SK-N-SH (cell line): Measurements from ENCODE around the gene NFX1. TPM values are rescaled to one million over a fixed set of nuclear protein-coding genes. Genes with fewer than 3 reads are reported as not detected.

Experiments used
- CTCF ChIA-PET: fragments of 300-600, 350-600 bp; formaldehyde crosslinking; extraction: SDS; loops from one replicate; lab custom pipeline; 2021; lab: Yijun Ruan, JAX
- POLR2A ChIA-PET: fragments of 350-600 bp; sonication (Branson Sonifier 250); formaldehyde crosslinking; extraction: SDS; loops from one replicate; lab custom pipeline; 2020; ENCODE audit warnings: antibody characterized with exemption, inconsistent platforms; lab: Yijun Ruan, JAX
- DNase-seq: peaks from one replicate; pipeline ENCODE4 v3.0.0; 2012
- H2AFZ ChIP-seq: fragments of 200-600 bp; sonication (generic); 2 replicates; pipeline ENCODE4 v1.8.1; 2016; ENCODE audit warnings: antibody characterized with exemption, mild to moderate bottlenecking, low read depth
- H3F3A ChIP-seq: fragments of 200-600 bp; sonication (generic); replicated peaks from 2 replicates; pipeline ENCODE3; 2016; ENCODE audit warnings: antibody characterized with exemption, mild to moderate bottlenecking; ENCODE audit not compliant: insufficient read depth
- H3K27ac ChIP-seq, 2 experiments: fragments of 200-500 bp in 1 of 2; fragments of 200-600 bp in 1 of 2; sonication (Bioruptor generic) in 1 of 2; sonication (generic), shearing (Covaris generic) in 1 of 2; 2 replicates each; pipeline versions ENCODE4 v1.5.1 to v1.6.1; 2014 to 2016; ENCODE audit warnings: low read depth in 2 of 2, inconsistent platforms in 1 of 2, low read length in 1 of 2, mild to moderate bottlenecking in 1 of 2, mixed read lengths in 1 of 2
- H3K27me3 ChIP-seq: fragments of 200-600 bp; sonication (generic), shearing (Covaris generic); 2 replicates; pipeline ENCODE4 v1.6.1; 2016; ENCODE audit warnings: mixed run types; ENCODE audit not compliant: insufficient read depth
- H3K36me3 ChIP-seq, 2 experiments: fragments of 200-500 bp in 1 of 2; fragments of 200-600 bp in 1 of 2; sonication (Bioruptor generic) in 1 of 2; sonication (generic) in 1 of 2; replicated peaks in 1 of 2; 2 replicates each; pipeline versions ENCODE3 to v1.5.1; 2014 to 2016; ENCODE audit warnings: low read length in 1 of 2, mild to moderate bottlenecking in 1 of 2; ENCODE audit not compliant: insufficient read depth in 2 of 2, control insufficient read depth in 1 of 2
- H3K4me1 ChIP-seq, 2 experiments: fragments of 200-500 bp in 1 of 2; fragments of 200-600 bp in 1 of 2; sonication (Bioruptor generic) in 1 of 2; sonication (generic), shearing (Covaris generic) in 1 of 2; 2 replicates each; pipeline versions ENCODE4 v1.5.1 to v1.6.1; 2014 to 2016; ENCODE audit warnings: low read depth in 1 of 2, low read length in 1 of 2, mixed run types in 1 of 2; ENCODE audit not compliant: insufficient read depth in 2 of 2, control insufficient read depth in 1 of 2
- H3K4me2 ChIP-seq: fragments of 200-600 bp; sonication (generic), shearing (Covaris generic); 2 replicates; pipeline ENCODE4 v1.6.1; 2017; ENCODE audit warnings: mixed run types
- H3K4me3 ChIP-seq, 2 experiments: fragments of 200-500 bp in 1 of 2; fragments of 200-600 bp in 1 of 2; sonication (Bioruptor generic) in 1 of 2; sonication (generic), shearing (Covaris generic) in 1 of 2; 2 replicates each; pipeline versions ENCODE4 v1.5.1 to v1.8.1; 2014 to 2016; ENCODE audit warnings: low read depth in 2 of 2, inconsistent platforms in 1 of 2, low read length in 1 of 2, mild to moderate bottlenecking in 1 of 2, mixed read lengths in 1 of 2, moderate library complexity in 1 of 2
- H3K79me2 ChIP-seq: fragments of 200-600 bp; sonication (generic); 2 replicates; pipeline ENCODE4 v1.8.1; 2017; ENCODE audit warnings: mild to moderate bottlenecking; ENCODE audit not compliant: insufficient read depth
- H3K9ac ChIP-seq: fragments of 200-600 bp; sonication (generic); 2 replicates; pipeline ENCODE4 v1.6.1; 2017; ENCODE audit warnings: mixed run types
- H3K9me2 ChIP-seq: fragments of 200-600 bp; sonication (generic); 2 replicates; pipeline ENCODE4 v1.6.1; 2017; ENCODE audit warnings: mixed run types
- H3K9me3 ChIP-seq: fragments of 200-600 bp; sonication (generic); 2 replicates; pipeline ENCODE4 v1.6.1; 2017; ENCODE audit warnings: mixed run types, mild to moderate bottlenecking, moderate library complexity
- H4K20me1 ChIP-seq: fragments of 200-600 bp; sonication (generic); 2 replicates; pipeline ENCODE4 v1.6.1; 2017; ENCODE audit warnings: mild to moderate bottlenecking, mixed run types; ENCODE audit not compliant: insufficient read depth
- ELF1 ChIP-seq: IDR thresholded peaks from 2 replicates; pipeline ENCODE4 v1.4.0; 2012
- EP300 ChIP-seq, 2 experiments: IDR thresholded peaks; 2 replicates each; pipeline versions ENCODE4 v1.4.0 to v1.6.1; 2012; ENCODE audit warnings: borderline replicate concordance in 1 of 2, low read depth in 1 of 2, low read length in 1 of 2
- EZH2phosphoT487 ChIP-seq: fragments of 200-600 bp; sonication (generic); IDR thresholded peaks from 2 replicates; pipeline ENCODE4 v1.6.1; 2017; ENCODE audit warnings: low read depth, mixed run types, mild to moderate bottlenecking, antibody characterized with exemption, moderate library complexity, borderline replicate concordance
- FOXJ3 ChIP-seq: sonication (generic); formaldehyde crosslinking; IDR thresholded peaks from 2 replicates; pipeline ENCODE4 v1.5.1; 2020; ENCODE audit warnings: mild to moderate bottlenecking, missing genetic modification reagents
- FOXM1 ChIP-seq: IDR thresholded peaks from 2 replicates; pipeline ENCODE4 v1.4.0; 2012; ENCODE audit warnings: low read depth, mild to moderate bottlenecking
- POLR2AphosphoS5 ChIP-seq: IDR thresholded peaks from 2 replicates; pipeline ENCODE4 v1.6.1; 2012; ENCODE audit warnings: low read depth, low read length
- SIN3A ChIP-seq: IDR thresholded peaks from 2 replicates; pipeline ENCODE4 v1.6.1; 2012; ENCODE audit warnings: low read depth, mild to moderate bottlenecking, low read length, moderate library complexity, borderline replicate concordance
- TAF1 ChIP-seq: IDR thresholded peaks from 2 replicates; pipeline ENCODE4 v1.6.1; 2012; ENCODE audit warnings: low read depth, mild to moderate bottlenecking, low read length, moderate library complexity, borderline replicate concordance
- TCF12 ChIP-seq: IDR thresholded peaks from 2 replicates; pipeline ENCODE4 v1.4.0; 2012
- WGBS: methylation state at CpG from one replicate; pipeline ENCODE4 v1.1.6; 2017; ENCODE audit warnings: low lambda C conversion rate; 5-methylcytosine and 5-hydroxymethylcytosine counted together
- polyA plus RNA-seq, 3 experiments: library from polyadenylated mRNA; depleted of rRNA; stranded (reverse); fragments of >200 nt; gene quantifications; 2 replicates each; pipeline ENCODE4 v1.2.3, GENCODE V29; 2012
- TF ChIP-seq, protein P1 (sequence below): fragments of 200-600 bp; sonication (generic); IDR thresholded peaks from 2 replicates; pipeline ENCODE4 v1.6.1; 2017; ENCODE audit warnings: antibody characterized with exemption, mild to moderate bottlenecking, moderate library complexity
- TF ChIP-seq, protein P2 (sequence below): fragments of 150-350 bp; IDR thresholded peaks from 2 replicates; pipeline ENCODE4 v1.6.1; 2016; ENCODE audit warnings: mild to moderate bottlenecking, low read depth, low read length
- TF ChIP-seq, protein P3 (sequence below): IDR thresholded peaks from 2 replicates; pipeline ENCODE4 v1.4.0; 2012; ENCODE audit warnings: low read depth, borderline replicate concordance
- TF ChIP-seq, protein P4 (sequence below): IDR thresholded peaks from 2 replicates; pipeline ENCODE4 v1.4.0; 2012; ENCODE audit warnings: low read depth, borderline replicate concordance
- TF ChIP-seq, protein P5 (sequence below): IDR thresholded peaks from 2 replicates; pipeline ENCODE4; 2012

NFX1 gene
- polyA plus RNA-seq, 1 of the 3 experiments (the other 2 are of a cell fraction), result 19.6 TPM

DNA sequence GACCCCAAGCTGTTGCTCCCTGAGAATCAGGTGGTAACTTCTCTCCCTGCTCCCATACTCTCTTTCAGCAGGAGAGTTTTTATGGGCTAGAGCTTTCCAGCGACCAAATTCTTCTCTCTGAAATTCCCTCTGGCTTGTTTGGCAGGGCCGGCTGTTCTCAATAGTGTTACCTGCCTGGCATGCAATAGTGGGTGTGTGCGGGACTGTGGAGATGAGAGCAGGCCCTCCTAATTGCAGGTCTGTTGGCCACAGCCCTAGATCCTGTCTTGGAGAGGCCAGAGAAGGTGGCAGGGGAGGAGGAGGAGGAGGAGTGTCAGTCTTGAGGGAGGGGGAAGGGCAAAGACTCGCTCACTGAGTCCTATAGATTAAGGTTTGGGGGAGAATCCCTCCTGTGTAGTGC lies 82.6 kb downstream of the NFX1 start:
- Histone ChIP-seq H3K4me3 (no peak overlapping the region), H3K27ac (no peak overlapping the region), H3F3A (peaks cover 4% of the 10 kb centered on the region), H3K9ac (no peak overlapping the region), H3K27me3 (no peaks in the 10 kb centered on the region), H3K9me2 (no peaks in the 10 kb centered on the region), H3K9me3 (no peaks in the 10 kb centered on the region), H3K36me3 (peaks cover 18 to 29% of the 10 kb centered on the region in 2 experiments), H4K20me1 (no peaks in the 10 kb centered on the region), H3K4me1 (peaks cover 0 to 6% of the 10 kb centered on the region in 2 experiments; a peak in 1 of 4 replicates), H2AFZ (no peak overlapping the region), H3K4me2 (no peak overlapping the region), H3K79me2 (no peaks in the 10 kb centered on the region)
- no peak for DNase-seq
- CTCF ChIA-PET, result interaction anchor here (0.8 to 8.0 kb wide), 4 partner anchors 13 to 91 kb away, joined by 3 to 103 read pairs (median 34); no protein-coding TSS in a partner anchor
- POLR2A ChIA-PET, result no interaction called here
- TF ChIP-seq, protein P1, sequence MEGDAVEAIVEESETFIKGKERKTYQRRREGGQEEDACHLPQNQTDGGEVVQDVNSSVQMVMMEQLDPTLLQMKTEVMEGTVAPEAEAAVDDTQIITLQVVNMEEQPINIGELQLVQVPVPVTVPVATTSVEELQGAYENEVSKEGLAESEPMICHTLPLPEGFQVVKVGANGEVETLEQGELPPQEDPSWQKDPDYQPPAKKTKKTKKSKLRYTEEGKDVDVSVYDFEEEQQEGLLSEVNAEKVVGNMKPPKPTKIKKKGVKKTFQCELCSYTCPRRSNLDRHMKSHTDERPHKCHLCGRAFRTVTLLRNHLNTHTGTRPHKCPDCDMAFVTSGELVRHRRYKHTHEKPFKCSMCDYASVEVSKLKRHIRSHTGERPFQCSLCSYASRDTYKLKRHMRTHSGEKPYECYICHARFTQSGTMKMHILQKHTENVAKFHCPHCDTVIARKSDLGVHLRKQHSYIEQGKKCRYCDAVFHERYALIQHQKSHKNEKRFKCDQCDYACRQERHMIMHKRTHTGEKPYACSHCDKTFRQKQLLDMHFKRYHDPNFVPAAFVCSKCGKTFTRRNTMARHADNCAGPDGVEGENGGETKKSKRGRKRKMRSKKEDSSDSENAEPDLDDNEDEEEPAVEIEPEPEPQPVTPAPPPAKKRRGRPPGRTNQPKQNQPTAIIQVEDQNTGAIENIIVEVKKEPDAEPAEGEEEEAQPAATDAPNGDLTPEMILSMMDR, result no peak
- TF ChIP-seq, protein P2, sequence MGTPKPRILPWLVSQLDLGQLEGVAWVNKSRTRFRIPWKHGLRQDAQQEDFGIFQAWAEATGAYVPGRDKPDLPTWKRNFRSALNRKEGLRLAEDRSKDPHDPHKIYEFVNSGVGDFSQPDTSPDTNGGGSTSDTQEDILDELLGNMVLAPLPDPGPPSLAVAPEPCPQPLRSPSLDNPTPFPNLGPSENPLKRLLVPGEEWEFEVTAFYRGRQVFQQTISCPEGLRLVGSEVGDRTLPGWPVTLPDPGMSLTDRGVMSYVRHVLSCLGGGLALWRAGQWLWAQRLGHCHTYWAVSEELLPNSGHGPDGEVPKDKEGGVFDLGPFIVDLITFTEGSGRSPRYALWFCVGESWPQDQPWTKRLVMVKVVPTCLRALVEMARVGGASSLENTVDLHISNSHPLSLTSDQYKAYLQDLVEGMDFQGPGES, result no peak
- TF ChIP-seq, protein P3, sequence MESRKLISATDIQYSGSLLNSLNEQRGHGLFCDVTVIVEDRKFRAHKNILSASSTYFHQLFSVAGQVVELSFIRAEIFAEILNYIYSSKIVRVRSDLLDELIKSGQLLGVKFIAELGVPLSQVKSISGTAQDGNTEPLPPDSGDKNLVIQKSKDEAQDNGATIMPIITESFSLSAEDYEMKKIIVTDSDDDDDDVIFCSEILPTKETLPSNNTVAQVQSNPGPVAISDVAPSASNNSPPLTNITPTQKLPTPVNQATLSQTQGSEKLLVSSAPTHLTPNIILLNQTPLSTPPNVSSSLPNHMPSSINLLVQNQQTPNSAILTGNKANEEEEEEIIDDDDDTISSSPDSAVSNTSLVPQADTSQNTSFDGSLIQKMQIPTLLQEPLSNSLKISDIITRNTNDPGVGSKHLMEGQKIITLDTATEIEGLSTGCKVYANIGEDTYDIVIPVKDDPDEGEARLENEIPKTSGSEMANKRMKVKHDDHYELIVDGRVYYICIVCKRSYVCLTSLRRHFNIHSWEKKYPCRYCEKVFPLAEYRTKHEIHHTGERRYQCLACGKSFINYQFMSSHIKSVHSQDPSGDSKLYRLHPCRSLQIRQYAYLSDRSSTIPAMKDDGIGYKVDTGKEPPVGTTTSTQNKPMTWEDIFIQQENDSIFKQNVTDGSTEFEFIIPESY, result no peak
- TF ChIP-seq TAF1 (no peak), ELF1 (no peak), SIN3A (no peak), EP300 (IDR thresholded peaks at IDR 0.05; ENCODE audit: borderline replicate concordance in 1 of 2, low read depth in 1 of 2, low read length in 1 of 2) (no peak), FOXM1 (no peak), EZH2phosphoT487 (no peak), TCF12 (no peak), POLR2AphosphoS5 (no peak), FOXJ3 (CRISPR knock-in tag) (no peak)
- TF ChIP-seq, protein P4, sequence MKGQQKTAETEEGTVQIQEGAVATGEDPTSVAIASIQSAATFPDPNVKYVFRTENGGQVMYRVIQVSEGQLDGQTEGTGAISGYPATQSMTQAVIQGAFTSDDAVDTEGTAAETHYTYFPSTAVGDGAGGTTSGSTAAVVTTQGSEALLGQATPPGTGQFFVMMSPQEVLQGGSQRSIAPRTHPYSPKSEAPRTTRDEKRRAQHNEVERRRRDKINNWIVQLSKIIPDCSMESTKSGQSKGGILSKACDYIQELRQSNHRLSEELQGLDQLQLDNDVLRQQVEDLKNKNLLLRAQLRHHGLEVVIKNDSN, result no peak
- TF ChIP-seq, protein P5, sequence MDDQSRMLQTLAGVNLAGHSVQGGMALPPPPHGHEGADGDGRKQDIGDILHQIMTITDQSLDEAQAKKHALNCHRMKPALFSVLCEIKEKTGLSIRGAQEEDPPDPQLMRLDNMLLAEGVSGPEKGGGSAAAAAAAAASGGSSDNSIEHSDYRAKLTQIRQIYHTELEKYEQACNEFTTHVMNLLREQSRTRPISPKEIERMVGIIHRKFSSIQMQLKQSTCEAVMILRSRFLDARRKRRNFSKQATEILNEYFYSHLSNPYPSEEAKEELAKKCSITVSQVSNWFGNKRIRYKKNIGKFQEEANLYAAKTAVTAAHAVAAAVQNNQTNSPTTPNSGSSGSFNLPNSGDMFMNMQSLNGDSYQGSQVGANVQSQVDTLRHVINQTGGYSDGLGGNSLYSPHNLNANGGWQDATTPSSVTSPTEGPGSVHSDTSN, result no peak
- 81% methylated on average over 4 of the region's 4 CpGs for WGBS
